Stimulated activated CD4-positive, alpha-beta T cell treated with anti-CD3 and anti-CD28 coated beads, Interleukin-1b, Interleukin-23, amount 100 ng/mL, for 24 hours (primary cell): ENCODE measurements around the gene CYP19A1.
"Not testable (repeated sequence)": the region's sequence is repeated elsewhere in the genome, so short reads cannot be mapped to it uniquely, and the experiment has no call there.

ENCODE experiments used
- DNase-seq, 4 experiments: peaks; one replicate each; pipeline ENCODE4 v3.0.0-alpha.2; 2020; ENCODE audit warnings: low read depth in 4 of 4, low spot score in 1 of 4

CYP19A1 gene

GRCh38 chr15:51299187-51300015 lies 39.0 kb downstream of the CYP19A1 start:
- DNase-seq: no peak

DNA sequence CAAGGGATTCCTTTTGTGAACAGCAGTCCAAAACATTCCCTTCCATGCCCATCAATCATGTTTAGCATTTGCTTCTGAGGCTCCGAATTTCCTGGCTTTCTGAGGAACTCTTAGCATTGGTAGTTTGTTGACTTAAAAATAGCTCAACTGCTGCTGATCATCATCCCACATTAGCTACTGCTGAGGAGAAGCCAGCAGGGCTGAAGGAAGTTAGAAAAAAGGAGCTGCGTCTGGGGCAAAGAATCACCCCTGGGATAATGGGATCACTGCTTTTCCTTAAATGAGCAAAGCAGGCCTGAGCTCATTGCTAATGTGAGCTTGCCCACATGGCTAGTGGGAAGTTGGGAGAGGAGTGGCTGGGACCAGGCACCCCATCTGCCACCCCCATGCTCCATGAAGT lies 39.8 kb downstream of the CYP19A1 start:
- DNase-seq: no peak

DNA sequence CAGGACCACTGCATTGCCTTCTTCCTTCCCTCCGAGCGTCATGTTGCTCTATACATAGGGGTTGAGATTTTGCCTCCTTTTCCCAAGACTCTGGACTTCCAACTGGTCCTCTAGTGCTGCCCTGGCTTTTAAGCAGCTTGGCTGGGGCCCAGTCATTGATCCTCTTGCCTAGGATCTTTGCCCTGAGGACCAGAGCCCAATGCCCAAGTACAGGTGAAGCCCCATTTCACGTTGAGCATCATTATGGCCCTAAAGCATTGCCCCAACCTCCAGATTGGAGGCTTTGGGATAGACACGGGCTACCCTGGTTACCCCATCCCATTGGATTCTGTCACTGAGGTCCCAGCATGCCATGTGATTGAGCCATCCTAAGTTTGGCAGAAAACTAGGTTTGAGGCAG lies 47.7 kb downstream of the CYP19A1 start:
- no peak for DNase-seq

DNA sequence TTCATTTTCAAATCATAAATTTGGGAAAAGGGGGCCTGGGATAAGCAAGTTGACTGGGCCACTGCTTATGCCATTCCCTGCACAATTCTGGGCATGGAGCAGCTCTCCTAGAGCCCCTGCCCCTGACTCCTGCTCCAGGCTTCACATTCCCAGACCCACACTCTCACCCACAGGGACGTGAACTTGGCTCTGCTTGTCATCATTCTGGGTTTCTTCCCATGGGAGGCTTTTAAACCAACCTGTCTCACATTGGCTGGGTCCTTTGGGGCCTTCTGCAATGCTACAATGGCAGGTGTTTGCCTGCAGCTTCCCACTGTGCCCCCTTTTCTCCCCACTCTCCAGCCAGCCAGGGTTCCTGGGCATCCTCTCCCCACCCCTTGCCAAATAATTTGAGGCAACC lies 49.1 kb downstream of the CYP19A1 start:
- no peak for DNase-seq

DNA sequence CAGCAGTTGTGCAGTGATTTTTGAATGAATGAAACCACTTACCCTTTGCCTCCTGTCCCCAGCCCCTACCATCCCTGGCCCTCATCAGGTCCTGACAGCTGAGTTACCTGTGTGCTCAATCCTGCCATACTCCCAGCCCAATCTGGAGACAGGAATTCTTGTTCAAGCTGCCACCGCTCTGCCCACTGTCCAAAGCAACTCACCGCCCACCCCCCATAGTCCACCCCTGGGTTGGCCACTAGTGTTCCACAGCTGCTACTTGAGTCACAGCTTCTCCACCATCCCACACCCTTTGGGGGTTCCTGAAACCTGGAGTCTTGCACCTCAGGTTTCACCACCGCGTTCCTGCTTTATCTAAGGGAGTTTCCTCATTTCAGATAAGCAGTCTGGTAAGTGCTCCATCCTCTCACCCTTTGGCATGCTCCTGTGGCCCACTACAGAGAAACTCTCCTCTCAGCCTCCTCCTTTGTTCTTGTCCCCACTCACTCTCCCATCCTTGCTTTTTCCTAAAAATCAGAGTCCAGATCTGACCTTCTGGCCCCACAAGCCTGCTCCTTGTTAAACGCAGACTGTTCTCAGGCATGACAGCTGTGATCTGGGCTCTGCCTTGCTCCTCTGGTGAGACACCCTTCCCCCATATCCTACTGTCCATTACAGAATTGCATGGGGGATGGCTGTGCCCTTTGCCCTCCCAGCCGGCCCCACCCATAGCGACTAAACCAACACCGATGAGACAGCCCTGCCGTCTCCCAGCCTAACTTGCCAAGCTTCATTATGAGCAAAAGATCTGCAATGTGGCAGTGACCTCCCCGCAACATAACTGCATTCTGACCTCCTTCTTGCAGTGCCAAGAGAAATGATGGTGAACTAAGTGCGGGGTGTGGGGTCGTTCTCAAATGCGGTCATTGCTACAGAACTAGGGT lies 50.0 kb downstream of the CYP19A1 start:
- DNase-seq: no peak

- no peak for DNase-seq
These were observed 51.6 kb downstream of the CYP19A1 start for GRCh38 chr15:51286816-51287215.

GRCh38 chr15:51285399-51285798 lies 53.0 kb downstream of the CYP19A1 start:
- DNase-seq: no peak

GRCh38 chr15:51284871-51285270 lies 53.5 kb downstream of the CYP19A1 start:
- DNase-seq: no peak

DNA sequence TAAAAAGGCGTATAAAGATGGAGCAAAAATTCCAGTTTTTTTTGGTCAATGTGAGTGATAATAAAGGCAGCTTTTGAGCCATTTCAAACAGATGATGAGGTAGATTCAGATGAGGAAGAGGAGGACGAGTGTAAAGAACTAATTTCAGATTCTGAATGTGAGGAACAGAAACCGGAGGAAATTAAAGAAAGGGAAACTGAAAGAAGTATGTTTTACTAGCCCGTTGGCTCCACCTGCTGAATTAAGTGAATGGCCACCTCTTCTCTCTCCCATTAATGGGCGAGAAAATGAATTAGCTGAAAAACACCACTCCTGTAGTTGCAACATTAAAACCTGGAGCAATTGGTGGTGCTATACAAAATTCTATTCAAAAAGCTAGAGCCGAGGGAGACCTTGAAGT lies 55.4 kb downstream of the CYP19A1 start:
- no peak for DNase-seq

GRCh38 chr15:51282241-51282640 lies 56.2 kb downstream of the CYP19A1 start:
- DNase-seq: not testable (repeated sequence)

GRCh38 chr15:51281368-51281967 lies 56.9 kb downstream of the CYP19A1 start:
- DNase-seq: peak in 1 of 4 experiments; percentile 1

DNA sequence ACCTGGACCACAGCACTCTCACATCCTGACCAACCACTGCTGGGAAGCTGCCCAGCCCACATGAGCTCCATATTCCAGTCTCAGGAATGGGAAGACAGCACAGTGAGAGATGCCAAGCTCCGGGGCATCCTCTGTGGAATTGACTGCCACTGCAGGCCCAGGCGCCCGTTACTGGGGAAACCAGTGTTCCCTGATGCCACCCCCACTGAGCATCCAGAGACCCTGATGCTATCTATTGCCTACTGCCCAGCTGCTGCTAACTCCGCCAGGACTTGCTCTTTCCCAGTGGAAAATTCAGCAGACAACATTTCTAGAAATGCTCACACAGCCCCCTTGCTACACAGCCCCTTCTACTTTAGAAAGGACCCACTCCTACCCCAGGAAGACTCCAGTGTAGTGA lies 57.6 kb downstream of the CYP19A1 start:
- DNase-seq: no peak

DNA sequence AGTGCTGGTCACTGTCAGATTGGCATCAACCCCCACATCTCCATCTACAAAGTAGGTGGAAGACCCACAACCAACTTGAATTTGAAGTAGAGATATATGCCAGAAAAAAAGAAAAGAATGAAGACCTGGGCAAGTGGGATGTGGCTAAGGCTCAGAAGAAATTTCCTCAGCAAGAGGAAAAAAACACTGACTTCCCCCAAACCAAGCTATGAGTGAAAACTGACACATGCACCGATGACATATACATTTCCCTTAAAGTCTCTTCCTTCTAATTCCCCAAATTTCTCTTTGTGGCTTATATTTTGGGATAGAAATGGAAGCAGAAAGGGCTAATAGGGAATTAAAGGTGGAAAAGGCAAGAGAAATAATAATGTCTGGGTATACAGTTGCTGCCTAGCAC lies 59.0 kb downstream of the CYP19A1 start:
- no peak for DNase-seq

DNA sequence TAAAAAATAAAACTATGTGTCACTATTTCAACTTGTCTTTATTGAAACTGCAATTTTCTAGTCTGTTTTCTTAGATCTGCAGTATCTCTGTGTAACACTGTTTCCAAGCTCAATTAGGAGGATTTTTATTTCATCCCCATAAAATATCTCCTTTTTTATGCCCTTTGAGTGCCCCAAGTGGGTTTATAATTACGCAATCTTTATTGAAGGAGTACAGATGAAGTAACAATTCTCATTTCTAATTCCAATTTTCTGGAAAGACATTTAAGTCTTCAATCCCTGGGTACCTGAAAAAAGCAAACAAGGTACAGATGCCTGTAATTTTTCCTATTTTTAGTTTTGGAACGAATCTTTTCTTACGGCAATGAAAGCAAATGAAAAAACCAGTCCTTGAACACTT lies 61.3 kb downstream of the CYP19A1 start:
- DNase-seq: no peak

DNA sequence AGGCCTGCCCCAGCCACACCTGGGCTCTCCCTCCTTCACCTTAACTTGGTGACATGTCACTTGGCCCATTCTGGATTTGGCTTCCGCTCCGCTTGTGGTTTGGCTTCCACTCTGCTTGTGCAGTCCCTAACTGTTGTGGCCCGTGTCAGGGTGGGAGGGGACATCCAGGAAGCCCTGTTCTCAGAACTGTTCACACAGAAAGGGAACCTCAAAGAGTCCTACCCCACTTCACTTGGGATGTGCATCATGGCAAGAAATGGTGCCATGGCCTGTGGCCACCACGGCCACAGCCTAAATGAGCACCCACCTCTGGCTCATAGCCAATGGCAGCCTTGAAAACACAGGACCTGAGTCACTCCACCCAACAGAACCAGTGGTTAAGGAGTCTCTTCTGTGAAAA lies 63.4 kb downstream of the CYP19A1 start:
- no peak for DNase-seq

DNA sequence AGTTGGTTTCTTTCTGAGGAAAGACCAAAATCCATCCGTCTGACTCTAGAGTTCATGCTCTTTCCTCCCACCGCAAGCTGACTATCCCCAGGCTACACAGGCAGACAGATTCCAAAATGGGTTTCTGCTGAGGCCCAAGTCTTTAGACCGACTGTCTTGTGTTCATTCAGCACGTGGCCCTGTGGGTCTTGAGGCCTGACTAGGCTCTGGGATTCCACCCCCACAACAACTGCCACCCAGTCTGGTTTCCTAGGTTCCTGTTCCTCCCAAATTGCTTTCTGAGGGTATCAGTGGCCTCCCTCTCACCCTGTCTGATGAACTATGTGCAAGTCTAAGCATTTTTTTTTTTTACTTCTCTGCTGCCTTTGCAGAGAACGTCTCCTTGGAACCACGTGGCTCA lies 67.7 kb downstream of the CYP19A1 start:
- DNase-seq: no peak

GRCh38 chr15:51269496-51269895 lies 68.9 kb downstream of the CYP19A1 start:
- no peak for DNase-seq

- DNase-seq: no peak
These were observed 70.7 kb downstream of the CYP19A1 start for GRCh38 chr15:51267703-51268083.

- DNase-seq: no peak
These were observed 71.2 kb downstream of the CYP19A1 start for GRCh38 chr15:51267051-51267702.

DNA sequence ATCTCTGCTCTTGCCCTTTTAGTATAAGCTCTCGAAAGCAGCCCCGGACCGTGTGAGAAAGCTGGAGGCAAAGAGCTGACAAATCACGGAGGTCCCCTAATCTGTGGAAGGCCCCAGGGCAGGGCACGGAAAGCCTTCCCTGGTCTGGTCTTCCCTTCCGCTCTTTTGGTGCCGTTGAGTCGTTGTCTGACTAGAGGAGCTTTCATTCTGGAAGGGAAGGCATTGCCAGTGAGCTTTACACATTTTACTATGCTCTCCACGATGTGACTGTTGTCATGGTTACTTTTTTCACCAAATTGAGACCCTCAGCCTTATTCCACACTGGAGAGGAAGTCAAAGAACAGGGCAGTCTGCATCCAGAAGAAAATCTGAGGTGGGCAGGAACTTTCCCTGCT lies 71.7 kb downstream of the CYP19A1 start:
- no peak for DNase-seq

DNA sequence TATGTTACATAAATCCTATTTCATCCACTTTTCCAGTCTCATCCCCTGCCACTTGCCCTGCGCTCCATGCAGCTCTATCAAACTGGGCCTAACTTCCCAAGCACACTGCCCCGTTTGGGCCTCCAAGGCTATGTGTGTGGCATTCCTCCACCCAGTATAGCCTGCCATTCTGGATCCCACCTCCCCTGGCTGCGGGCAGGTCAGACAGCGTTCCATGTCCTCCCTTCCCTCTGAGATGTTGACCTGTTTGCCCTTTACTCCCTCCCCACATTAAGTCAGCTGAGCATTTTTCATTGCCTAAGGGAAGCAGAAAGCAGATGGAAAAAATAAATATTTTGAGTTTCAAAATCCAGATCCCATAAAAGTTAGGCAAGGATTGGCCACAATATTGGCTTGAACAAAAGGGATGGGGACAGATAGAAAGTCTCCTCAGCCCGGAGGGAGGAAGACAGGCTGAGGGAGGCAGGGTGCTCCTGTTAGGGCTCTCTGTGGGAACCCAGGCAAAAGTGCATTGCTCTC lies 73.3 kb downstream of the CYP19A1 start:
- no peak for DNase-seq
